Embryonic facial prominence (tissue), 1 donor: ENCODE data around the gene HERPUD2.
"Not testable (repeated sequence)": the region's sequence is repeated elsewhere in the genome, so short reads cannot be mapped to it uniquely, and the experiment has no call there.

Source experiments
- DNase-seq: peaks from one replicate; pipeline ENCODE4 v3.0.0-alpha.2; 2016; ENCODE audit errors: extremely low spot score

Gene HERPUD2

GRCh38 chr7:35714407-35714806 lies 19.5 kb upstream of the HERPUD2 start:
- DNase-seq, result no peak

DNA sequence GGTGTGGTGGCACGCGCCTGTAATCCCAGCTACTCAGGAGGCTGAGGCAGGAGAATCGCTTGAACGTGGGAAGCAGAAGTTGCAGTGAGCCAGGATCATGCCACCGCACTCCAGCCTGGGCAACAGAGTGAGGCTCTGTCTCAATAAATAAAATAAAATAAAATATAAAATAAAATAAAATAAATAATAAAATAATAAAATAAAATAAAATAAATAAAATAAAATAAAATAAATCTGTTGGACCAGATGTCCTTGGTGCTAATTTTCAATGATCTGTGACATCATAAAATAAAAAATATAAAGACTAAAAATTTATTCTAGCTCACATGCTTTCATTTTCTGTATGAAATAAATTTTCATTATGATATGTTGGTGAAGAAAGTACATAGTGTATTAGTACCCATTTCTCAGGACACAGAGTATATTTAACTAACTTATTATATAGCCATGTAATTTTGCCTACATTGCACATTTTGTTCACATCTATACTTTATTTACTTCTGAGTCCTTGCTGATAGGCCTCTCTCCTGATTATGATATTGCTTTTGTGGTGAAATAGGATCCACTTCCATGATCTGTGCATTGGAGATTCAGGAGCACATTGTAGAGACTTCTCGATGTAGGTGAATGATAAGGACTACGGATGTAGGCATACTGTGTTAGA lies 17.8 kb upstream of the HERPUD2 start:
- no peak for DNase-seq

DNA sequence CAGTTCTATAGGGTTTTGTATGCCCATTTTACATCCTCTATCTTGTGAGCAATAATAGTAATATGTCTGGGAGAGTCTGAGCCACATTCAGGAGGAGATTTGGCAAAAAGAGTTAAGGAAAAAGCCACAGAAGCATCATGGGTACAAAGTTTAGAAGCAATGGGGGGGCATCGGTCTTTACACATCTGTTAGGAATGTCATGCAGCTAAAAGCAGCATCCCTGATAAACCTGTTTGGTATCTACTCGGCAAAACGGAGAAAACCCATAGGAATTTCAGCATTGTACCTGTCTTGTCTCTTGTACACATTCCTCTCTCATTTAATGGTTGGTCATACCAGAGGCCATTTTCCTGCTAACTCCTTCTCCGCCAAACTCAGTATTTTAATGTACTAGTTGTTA lies 12.5 kb upstream of the HERPUD2 start:
- no peak for DNase-seq

GRCh38 chr7:35705932-35706461 lies 11.1 kb upstream of the HERPUD2 start:
- DNase-seq, result no peak

DNA sequence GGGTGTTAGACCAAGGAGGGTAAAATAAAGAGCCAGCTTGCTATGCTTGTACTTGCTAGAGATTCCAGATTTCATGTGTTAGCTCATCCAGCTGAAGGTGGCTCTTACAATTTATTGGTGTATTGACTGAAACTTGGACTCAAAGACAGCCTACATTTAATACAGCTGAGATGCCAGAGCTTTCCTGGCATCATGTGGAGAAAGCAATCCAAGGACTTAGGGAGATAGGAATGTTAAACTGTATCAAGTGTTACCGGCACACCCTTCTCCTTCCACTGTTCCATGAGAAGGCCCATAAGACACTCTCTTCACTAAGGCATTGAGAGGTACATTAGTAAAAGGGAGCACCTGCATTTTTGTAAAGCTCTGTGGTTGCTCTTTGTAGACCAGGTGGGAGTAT lies 9.3 kb upstream of the HERPUD2 start:
- no peak for DNase-seq

DNA sequence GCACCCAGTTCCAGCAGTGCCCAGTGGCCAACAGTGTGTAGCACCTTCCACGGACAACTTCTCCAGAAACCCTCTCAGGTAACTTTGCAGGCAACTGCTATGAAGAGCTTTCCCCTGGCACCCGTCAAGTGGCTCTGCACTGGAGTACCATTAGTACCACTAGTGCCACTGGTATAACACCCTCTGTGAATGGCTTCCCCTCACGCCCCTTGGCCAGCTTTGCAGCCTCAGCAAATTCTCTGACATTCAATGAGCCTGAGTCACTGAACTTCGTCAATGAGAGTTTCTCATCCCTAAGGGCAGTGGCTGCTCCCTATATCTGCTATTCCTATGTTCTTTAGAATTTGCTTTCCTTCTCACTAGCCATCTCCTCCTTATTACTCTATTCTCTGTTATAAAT lies 7.6 kb upstream of the HERPUD2 start:
- no peak for DNase-seq

DNA sequence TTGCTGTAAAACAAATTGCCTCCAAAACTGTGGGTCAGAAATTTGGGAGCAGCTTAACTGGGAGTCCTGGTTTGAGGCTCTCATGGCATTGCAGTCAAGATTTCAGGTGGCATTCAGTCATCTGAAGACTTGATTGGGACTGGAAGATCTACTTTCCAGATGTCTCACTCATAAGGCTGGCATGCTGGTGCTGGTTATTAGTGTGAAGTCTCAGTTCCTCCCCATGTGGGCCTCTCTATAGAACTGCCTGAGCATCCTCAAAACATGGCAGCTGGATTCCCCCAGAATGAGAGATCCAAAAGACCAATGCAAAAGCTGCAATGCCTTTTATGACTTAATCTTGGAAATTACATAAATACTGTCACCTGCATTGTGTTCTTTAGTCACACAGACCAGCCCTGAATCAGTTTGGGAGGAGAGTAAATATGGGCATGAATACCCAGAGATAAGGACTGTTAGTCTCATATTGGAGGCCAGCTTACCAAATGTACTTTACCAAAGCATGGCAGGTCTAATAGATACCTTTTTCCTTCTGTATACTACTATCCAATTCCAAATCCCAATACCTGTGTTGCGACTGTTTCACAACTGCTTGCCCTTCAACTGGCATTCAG lies 6.5 kb upstream of the HERPUD2 start:
- no peak for DNase-seq

DNA sequence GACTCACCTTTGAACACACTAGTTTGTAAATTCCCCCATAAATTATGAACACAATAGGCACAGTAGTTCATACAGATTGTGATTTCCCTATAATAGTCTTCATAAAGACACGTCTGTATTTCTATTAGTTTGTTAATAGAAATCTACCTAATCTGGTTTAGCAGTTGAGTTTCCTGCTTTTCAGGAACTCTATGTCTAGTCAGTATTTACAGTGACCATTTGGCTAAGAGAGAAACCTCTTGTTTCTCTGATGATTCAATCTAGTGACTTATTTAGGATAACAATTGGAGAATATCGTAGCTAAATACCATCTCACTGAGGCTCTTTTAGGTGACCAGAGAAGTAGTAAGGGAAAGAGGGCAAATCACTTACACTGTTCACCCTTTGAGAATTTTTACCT lies 5.9 kb upstream of the HERPUD2 start:
- DNase-seq, result no peak

DNA sequence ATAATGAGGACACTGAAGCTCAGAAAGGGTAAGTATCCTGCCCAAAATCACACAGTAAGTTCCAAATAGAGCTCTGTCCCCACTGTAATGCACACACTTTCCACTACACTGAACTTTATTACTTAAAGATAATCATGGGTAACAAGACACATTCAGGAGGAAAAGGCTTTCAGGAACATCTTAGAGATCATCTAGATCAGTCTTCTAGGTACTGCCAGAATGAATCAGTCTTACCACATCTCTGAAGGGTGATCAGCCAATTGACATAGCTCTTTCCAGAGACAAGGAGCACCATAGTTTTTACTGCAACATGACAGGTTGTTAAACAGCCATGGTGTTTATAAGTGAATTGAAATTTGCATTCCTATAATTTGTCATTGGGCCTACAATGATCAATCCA lies 5.4 kb upstream of the HERPUD2 start:
- no peak for DNase-seq

GRCh38 chr7:35699796-35700305 lies 4.9 kb upstream of the HERPUD2 start:
- DNase-seq, result no peak

DNA sequence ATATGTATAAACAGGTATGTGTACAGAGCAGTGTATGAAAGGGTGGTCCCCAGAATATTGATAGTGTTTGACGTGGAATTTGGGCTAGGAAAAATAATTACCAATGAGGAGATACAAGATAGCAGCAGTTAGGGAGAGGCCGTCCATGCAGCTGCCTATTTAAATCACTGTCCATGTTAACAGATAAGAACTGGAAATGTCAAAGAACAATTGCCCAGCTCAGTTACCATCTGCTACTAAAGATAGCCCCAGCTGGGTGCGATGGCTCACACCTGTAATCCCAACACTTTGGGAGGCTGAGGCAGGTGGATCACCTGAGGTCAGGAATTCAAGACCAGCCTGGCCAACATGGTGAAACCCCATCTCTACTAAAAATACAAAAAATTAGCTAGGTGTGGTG lies 3.4 kb upstream of the HERPUD2 start:
- not testable (repeated sequence) for DNase-seq

GRCh38 chr7:35697414-35698175 lies 2.7 kb upstream of the HERPUD2 start:
- DNase-seq, result no peak

GRCh38 chr7:35695987-35696386 lies 1.1 kb upstream of the HERPUD2 start:
- DNase-seq, result no peak

DNA sequence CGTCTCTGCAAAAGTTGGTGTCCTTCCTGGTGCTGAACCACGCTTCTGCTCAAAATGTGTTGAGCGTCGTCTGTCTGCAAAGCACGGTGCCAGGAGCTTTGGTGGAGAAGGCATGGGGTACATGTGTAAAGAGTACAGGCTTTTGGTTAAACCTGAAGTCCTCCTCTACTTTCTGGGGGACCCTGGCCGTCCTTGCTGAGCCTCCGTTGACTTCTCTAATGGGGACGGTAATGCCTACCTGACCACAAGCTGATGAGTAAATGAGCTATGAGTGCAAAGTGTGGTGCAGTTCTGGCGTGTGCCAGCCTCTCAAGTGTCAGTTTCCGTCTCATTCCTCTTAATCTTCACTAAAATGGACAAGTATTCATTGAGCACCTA lies 527 bp upstream of the HERPUD2 start:
- no peak for DNase-seq

GRCh38 chr7:35694161-35694783 lies 663 bp downstream of the HERPUD2 start:
- DNase-seq, result no peak

DNA sequence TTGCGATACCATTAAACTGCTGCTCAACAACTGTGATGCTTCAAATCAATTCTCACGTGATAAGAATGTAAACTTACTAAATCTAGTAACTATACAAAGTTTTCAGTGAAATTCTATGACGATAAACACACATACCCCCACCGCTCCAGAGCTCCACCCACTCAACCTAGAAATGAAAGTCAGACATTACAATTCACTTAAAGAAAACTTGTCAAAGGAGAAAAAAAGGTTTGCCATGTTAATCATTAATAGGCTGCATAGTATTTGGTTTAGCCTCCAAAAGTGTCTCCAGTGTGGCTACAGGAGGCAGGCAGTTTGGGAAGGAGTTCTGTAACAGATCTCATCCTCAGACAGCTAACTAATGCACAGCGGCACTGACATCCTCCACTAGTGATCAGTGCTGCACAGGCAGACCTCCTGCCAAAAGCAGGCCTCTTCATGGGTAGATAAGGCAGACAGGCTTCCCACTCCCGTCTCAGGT lies 3.1 kb downstream of the HERPUD2 start:
- DNase-seq, result no peak

DNA sequence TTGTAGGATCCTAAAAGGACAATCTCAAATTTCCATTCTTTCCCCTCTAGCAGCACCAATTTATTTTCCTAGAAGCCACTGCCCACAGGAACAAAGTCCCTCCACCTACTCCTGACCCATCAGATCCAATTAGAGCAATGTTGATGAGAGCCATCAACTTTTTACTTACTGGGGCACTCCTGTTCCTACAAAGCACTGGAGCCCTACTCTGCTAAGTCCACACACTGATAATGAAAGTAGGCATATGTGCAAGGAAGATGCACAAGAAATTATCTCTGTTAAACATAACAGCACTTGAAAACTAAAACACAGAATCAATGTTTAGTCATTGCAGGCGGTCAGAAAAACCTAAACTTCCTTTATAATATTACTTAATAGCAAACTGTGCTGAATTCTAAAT lies 3.6 kb downstream of the HERPUD2 start:
- DNase-seq, result no peak

DNA sequence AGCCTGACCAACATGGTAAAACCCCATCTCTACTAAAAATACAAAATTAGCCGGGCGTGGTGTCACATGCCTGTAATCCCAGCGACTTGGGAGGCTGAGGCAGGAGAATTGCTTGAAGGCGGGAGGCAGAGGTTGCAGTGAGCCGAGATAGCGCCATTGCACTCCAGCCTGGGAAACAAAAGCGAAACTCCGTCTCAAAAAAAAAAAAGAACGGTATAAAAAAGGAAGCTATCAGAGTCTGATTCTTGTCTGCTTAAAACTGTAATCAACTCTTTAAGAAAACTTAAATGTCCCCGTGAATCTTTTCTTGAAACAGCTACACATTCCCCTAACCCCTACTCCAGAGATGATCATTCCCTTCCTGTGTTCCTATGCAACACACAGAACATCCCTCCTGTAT lies 4.3 kb downstream of the HERPUD2 start:
- not testable (repeated sequence) for DNase-seq

DNA sequence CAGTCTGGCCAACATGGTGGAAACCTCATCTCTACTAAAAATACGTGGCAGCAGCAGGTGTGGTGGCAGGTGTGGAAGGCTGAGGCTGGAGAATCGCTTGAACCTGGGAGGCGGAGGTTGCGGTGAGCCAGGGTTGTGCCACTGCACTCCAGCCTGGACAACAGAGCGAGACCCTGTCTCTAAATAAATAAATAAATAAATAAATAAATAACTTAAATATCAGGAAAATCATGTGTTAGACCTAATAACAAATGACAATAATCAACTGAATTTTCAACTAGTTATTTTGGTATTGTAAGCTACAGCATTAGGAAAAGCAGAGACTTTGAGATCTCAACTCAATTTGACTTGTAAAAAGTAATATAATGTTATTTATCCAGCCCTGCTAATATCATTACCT lies 9.2 kb downstream of the HERPUD2 start:
- DNase-seq, result no peak

DNA sequence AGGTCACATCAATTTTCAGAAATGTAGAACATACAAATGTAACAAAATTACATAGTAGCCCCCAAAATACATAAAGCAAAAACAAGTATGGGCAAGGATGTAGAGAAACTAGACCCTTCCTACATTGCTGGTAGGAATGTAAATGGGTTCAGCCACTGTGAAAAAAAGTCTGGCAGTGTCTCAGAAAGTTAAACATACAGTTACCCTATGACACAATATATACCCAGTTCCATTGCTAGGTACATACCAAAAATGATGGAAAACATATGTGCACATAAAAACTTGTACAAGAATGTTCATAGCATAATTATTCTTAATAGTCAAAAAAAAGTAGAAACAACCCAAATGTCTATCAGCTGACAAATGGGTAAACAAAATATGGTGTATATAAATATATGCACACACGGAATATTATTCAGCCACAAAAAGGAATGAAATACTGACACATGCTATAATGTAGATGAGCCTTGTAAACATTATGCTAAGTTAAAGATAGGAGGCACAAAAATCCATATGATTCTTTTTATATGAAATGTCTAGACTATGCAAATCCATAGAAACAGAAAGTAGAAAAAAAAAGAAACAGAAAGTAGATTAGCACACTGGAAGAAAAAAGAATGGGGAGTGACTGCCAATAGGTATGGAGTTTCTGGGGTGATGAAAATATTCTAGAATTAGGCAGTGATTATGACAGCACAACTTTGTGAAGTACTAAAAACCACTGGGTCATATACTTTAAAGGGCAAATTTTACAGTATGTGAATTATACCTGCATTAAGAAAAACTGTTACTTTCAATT lies 13.5 kb downstream of the HERPUD2 start:
- DNase-seq, result no peak

DNA sequence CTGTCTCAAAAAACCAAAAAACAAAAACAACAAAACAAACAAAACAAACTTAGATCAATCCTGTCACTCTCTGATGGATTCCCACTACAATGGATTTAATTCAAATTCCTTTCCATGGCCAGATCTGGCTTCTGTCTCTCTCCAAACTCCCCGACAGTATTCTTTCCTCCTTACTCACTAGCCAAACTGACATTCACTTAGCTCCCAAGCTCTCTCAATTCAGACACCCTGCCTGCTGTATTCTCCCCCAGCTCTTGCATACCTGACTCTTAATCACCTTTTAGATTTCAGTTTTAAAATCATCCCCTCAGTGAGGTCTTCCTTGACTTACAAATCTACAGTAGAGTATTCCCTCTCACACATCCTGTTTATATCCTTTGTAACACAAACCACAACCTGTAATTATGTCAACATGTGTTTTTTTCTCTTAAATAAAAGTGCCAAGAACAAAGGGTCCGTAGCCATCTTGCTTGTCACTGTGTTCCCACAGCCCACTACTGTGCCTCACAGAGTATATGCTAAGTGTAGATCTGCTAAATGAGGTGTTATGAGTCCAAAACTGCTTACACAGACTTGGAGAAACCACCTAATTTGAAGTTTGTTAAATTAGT lies 14.4 kb downstream of the HERPUD2 start:
- no peak for DNase-seq
